ENCODE measurements around the gene PPM1F.

The PPM1F gene, protein sequence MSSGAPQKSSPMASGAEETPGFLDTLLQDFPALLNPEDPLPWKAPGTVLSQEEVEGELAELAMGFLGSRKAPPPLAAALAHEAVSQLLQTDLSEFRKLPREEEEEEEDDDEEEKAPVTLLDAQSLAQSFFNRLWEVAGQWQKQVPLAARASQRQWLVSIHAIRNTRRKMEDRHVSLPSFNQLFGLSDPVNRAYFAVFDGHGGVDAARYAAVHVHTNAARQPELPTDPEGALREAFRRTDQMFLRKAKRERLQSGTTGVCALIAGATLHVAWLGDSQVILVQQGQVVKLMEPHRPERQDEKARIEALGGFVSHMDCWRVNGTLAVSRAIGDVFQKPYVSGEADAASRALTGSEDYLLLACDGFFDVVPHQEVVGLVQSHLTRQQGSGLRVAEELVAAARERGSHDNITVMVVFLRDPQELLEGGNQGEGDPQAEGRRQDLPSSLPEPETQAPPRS

GRCh38 chr22:21952586-21953571 lies at the start of gene PPM1F:
TSS of gene PPM1F (minus strand) at chr22:21952848. CDS start at chr22:21946048, 6,800 bp downstream.
- peak; percentile 18 for DNase-seq (ENCODE audit: low read depth)
- in situ Hi-C loops (cut with HindIII; ENCODE audit: low sequenced_read_pairs): no loop called here
- peak; percentile 61 for TF ChIP-seq CTCF (IDR thresholded peaks at IDR 0.05; ENCODE audit: low read depth, low read length, missing control alignments)
- peak within 1 kb of the TSS; percentile 71 for H3K4me3 ChIP-seq (ENCODE audit: low read depth, low read length)

GRCh38 chr22:22001664-22002525 lies 49.2 kb upstream of the PPM1F start:
- DNase-seq (ENCODE audit: low read depth): no peak
- in situ Hi-C loops (cut with HindIII; ENCODE audit: low sequenced_read_pairs): no loop called here
- no peak overlapping the region for H3K4me3 ChIP-seq (ENCODE audit: low read depth, low read length)
- no peak for TF ChIP-seq CTCF (IDR thresholded peaks at IDR 0.05; ENCODE audit: low read depth, low read length, missing control alignments)

GRCh38 chr22:21998595-21999247 lies 46.1 kb upstream of the PPM1F start:
- in situ Hi-C loops (cut with HindIII; ENCODE audit: low sequenced_read_pairs): no loop called here
- H3K4me3 ChIP-seq (ENCODE audit: low read depth, low read length): no peak overlapping the region
- no peak for TF ChIP-seq CTCF (IDR thresholded peaks at IDR 0.05; ENCODE audit: low read depth, low read length, missing control alignments)
- no peak for DNase-seq (ENCODE audit: low read depth)

- TF ChIP-seq CTCF (IDR thresholded peaks at IDR 0.05; ENCODE audit: low read depth, low read length, missing control alignments): no peak
- peak; percentile 6 for DNase-seq (ENCODE audit: low read depth)
- in situ Hi-C loops (cut with HindIII; ENCODE audit: low sequenced_read_pairs): no loop called here
- H3K4me3 ChIP-seq (ENCODE audit: low read depth, low read length): no peak overlapping the region
Measured at GRCh38 chr22:21996175-21996720, 43.6 kb upstream of the PPM1F start.

GRCh38 chr22:21995660-21996059 lies 43.0 kb upstream of the PPM1F start:
- in situ Hi-C loops (cut with HindIII; ENCODE audit: low sequenced_read_pairs): no loop called here
- H3K4me3 ChIP-seq (ENCODE audit: low read depth, low read length): no peak overlapping the region
- TF ChIP-seq CTCF (IDR thresholded peaks at IDR 0.05; ENCODE audit: low read depth, low read length, missing control alignments): no peak
- DNase-seq (ENCODE audit: low read depth): no peak
